HL-60 (cell line): ENCODE data around the gene BTBD10.

ENCODE experiments used
- POLR2AphosphoS5 ChIP-seq: IDR thresholded peaks from 2 replicates; pipeline ENCODE4 v1.6.1; 2012; ENCODE audit warnings: low read depth
- TF ChIP-seq, protein P1 (sequence below): IDR thresholded peaks from one replicate; pipeline ENCODE4 v1.5.1; 2011; ENCODE audit warnings: low read length, control low read depth, inconsistent platforms; ENCODE audit not compliant: insufficient read depth

DNA sequence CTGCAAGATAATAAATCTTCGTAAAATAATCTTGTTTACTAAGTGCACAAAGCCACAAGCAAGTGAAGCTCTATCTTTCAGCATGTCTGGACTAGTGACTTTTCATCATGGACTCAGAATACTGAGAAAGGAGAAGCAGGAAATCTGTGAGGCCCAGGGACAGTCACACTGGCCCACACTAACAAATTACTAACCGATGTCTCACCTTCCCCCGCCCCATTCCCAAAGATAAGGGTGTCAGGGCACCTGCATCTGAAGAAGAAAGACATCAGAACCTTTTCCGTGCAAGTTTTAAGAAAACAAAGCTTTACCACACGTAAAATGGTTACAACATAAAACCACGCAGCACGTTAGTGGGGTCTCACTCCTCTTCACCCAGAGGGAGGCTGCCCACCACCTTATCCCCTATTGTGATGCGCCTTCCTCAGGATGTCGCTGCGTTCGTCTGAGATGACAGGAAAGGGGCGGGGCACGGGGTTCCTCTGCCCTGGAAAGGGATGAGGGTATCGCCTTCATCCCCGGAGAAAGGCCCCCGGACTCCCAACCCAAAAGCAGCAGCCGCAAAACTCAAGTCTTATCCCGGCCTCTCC is 616 bp downstream of the BTBD10 start:
- TF ChIP-seq, protein P1, sequence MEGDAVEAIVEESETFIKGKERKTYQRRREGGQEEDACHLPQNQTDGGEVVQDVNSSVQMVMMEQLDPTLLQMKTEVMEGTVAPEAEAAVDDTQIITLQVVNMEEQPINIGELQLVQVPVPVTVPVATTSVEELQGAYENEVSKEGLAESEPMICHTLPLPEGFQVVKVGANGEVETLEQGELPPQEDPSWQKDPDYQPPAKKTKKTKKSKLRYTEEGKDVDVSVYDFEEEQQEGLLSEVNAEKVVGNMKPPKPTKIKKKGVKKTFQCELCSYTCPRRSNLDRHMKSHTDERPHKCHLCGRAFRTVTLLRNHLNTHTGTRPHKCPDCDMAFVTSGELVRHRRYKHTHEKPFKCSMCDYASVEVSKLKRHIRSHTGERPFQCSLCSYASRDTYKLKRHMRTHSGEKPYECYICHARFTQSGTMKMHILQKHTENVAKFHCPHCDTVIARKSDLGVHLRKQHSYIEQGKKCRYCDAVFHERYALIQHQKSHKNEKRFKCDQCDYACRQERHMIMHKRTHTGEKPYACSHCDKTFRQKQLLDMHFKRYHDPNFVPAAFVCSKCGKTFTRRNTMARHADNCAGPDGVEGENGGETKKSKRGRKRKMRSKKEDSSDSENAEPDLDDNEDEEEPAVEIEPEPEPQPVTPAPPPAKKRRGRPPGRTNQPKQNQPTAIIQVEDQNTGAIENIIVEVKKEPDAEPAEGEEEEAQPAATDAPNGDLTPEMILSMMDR = no peak
- TF ChIP-seq POLR2AphosphoS5 = no peak
